NCI-H510A treated with DMSO at 0.1 percent for 48 hours (cell line): Measurements from ENCODE around the gene INPP5A.
"Not testable (repeated sequence)": the region's sequence is repeated elsewhere in the genome, so short reads cannot be mapped to it uniquely, and the experiment has no call there.

ENCODE experiments used
- DNase-seq: peaks from one replicate; lab custom pipeline; 2025; lab: John Stamatoyannopoulos, UW

INPP5A gene

DNA sequence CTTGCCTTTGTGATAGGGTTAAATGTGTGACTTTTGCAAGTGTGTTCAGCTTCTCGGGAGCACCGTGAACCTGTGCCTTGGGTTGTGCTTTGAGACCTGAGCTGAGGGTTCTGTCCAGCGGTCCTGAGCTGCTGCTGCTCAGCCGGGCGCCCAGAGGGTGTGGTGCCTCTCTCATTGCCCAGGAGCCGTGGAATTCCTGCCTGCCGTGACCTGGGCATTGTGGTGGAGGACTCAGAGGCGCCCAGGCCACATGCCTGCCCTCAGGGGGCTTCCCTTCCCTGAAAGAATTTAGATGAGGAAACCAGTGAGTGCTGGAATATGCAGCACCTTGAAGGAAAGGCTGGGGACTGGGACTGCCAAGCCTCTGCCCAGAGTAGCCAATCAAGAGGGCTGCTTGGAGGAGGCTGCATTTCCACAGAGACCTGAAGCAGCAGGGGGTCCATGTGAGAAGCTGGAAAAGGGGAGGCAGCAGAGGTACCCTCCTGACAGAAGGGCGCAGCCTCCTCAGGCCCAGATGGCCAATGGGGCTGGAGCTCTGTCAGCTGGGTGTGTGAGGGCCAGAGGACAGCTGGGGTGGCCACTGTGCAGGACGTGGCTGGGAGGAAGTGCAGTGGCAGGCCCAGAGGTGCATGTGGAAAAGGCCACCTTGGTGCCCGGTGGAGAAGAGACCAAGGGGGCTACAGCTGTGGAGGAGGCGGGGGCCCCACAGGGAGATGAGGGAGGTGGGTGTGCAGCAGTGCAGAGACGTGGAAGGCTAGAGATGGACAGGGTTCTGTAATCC is 141.0 kb downstream of the INPP5A start:
- no peak for DNase-seq

DNA sequence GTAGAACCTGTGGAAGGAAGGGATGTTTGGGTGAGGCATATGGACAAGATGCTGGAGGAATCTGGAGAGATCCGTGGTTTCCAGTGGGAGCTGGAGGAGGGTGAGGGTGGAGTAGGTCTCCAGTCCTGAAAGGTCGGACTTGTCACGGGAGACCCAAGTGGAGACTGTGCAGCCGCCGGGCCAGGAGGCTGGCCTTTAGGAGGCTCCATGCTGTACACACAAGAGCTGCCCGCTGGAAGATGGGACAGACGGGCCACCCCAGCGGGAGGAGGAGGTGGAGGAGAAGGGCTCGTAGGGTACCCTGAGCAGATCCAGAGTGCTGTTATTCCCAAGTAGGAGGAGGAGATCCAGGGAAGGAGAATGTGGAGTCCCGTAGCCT is 141.6 kb downstream of the INPP5A start:
- no peak for DNase-seq

DNA sequence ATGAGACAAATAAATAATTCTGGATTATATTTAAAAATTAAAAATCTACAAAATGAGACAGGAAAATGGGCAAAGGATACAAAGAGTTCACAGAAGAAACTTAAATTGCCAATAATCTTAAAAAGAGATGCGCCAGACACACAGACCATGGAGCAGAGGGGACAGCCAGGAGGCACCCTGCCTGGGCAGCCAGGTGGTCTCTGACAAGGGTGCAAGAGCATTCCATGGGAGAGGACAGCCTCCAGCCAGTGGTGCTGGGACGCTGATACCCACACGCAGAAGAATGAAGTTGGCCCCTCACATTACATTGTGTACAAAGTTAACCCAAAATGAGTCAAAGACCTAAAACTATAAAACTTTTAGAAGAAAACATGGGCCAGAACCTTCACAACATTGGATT is 142.1 kb downstream of the INPP5A start:
- DNase-seq = no peak

DNA sequence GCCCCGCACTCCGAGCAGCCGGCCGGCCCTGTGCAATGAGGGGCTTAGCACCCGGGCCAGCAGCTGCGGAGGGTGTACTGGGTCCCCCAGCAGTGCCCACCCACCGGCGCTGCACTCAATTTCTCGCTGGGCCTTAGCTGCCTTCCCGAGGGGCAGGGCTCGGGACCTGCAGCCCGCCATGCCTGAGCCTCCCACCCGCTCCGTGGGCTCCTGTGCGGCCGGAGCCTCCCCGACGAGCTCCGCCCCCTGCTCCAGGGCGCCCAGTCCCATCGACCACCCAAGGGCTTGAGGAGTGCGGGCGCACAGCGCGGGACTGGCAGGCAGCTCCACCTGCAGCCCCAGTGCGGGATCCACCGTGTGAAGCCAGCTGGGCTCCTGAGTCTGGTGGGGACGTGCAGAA is 143.2 kb downstream of the INPP5A start:
- DNase-seq = not testable (repeated sequence)

DNA sequence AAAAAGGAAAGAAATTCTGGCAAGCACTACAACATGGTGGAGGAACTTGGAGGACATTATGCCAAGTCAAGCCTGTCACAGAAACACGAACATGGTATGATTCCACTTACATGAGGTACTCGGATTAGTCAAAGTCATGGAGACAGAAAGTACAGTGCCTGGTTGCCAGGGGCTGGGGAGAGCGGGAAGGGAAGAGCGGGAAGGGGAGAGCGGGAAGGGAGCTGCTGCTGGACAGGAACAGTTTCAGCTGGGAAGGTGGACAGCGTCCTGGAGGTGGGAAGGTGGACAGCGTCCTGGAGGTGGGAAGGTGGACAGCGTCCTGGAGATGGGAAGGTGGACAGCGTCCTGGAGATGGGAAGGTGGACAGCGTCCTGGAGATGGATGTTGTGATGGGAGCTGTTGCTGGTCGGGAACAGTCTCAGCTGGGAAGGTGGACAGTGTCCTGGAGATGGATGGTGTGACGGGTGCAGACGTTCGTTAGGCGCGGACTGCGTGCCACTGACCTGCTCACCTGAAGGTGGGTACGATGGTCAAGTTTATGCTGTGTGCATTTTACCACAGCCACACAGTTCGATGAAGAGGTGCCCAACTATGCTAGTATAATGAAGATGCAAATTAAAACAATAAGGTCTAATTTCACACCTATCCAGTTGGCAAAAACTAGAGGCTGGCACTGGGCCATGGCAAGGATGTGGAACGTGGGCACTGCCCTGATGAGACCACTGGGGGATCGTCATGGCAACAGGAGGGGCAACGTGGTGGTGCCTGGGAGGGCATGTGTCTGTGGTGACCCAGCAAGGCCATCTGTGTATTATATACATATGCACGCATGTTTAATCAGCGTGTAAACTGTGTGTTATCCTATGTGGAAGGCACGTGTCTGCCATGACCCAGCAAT is 144.5 kb downstream of the INPP5A start:
- no peak for DNase-seq

DNA sequence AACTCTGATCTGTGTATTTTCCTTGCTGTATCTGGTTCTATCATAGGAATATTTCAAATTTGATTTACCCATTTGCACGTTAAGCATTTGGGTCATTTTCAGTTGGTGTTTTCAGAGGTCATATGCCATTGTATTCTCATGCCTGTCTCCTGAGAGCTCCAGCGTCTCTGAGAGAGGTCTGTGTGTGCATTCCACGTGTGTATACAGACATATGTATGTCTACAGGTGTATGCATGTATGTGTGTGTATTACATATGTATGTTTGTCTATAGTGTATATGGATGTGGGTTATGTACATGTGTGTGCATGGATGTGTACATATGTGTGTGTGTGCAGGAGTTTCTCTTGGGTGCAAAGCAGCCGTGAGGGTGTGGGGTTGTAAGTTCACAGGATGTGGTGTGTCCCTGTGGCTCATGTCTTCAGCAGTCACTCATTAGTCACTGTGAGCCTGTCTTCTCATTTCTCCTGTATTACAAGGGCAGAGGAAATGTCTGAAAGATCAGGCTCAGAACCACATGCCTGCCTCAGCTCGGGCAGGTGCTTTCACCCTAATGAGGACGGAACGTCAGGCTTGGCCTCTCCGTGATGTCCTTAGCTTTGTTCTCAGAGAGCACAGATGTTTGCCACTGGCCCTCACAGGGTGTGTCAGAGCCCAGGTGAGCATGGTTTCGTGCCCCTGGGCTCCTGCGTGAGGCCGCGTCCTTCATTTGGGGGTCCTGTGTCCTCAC is 146.7 kb downstream of the INPP5A start:
- DNase-seq = no peak

DNA sequence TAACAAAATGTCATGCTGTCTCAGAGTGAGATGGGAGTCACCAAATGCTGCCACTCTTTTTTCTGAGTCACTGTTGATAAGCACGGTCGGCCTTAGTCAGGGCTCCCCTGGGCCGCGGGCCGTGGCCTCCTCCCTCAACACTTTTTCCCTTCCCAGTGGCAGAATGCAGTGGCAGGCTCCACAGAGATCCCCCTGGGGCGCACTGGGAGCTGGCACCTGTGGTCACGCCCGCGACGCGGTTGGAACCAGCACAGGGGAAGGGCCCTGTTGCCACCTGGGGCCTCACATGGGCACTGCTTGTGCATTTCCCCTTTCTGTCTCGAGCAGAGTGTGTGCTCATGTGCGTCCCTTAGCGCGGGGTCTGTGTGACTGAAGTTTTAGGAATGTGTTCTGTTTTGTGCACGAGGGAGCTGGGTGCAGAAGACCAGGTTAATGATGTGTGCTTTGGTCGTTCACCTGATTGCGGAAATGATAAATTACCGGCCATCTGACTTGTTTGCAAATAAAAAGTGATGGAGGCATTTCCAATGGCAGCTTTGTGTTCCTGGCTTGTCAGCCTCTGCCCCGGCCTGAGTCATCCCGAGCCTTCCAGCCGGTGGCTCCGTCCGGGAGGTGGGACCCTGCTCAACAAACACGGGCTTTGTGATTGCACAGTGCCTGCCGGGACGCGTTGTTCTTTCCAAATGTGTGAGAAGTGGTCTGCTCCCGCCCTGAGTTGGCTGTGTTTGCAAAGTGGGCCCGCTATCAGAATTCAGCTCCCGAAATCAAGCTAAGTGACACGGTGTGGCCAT is 147.7 kb downstream of the INPP5A start:
- DNase-seq = no peak

DNA sequence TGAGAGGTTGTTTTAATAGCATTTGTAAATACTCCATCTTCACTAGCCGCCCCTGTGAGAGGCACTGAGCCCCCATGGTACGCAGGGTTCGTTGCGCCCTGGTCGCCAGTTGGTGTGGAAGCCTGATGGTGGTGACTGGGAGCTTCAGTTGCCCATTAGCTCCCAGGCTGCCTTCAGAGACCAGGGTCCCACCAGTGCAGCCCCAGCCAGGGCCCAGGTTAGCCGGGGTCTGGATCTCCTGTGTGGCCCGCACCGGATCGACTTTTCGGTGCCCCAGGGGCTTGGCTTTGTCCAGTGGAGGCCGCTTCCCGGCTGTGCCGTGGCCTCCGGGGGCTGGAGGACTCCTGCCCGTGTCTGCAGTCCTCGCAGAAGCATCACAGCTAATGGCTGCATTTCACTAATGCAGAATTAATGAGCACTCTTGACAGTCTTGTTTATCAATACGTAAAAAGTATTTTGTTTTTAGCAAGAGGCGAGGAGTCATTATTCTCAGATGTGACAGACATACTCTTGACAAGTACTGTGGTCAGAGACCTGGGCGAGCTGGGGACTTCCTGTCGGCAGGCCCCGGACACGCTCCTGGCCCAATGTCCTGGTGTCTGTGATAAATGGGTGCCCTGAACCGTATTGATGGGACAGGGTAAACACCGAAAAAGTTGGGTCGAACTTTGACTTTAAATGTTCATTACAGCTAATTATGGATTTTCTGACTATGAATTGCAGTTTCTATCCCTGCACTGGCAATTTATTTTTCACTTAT is 148.5 kb downstream of the INPP5A start:
- DNase-seq = no peak

DNA sequence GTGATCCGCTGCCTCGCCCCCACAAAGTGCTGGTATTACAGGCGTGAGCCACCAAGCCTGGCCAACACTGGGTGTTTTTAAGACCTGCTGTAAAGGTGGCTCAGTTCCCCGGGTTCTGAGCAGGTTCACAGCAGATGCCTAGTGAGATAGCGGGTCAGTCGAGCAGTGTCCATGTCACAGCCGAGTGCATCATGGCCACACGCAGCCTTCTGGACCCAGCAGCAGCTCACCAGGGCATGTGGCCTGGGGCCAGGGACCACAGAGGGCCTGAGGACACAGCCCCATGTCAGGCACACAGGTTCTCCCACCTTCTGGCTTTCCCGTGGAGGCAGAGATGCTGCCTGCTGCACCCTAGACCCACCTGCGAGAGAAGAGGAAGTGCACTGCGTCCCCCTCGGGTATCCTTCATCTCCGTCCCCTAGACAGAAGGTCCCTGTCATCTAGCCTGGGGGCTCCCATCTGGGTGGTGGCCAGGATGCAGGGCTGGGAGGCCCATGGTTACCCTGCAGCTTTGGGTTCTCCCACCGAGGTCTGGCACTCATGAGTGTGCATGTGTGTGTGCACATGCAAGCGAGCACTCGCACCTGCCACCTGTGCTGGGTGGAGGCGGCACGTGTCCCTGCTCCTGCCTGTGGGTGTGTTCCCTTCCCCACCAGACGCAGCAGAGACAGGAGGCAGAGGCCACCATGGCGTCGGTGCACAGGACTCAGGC is 149.8 kb downstream of the INPP5A start:
- no peak for DNase-seq

DNA sequence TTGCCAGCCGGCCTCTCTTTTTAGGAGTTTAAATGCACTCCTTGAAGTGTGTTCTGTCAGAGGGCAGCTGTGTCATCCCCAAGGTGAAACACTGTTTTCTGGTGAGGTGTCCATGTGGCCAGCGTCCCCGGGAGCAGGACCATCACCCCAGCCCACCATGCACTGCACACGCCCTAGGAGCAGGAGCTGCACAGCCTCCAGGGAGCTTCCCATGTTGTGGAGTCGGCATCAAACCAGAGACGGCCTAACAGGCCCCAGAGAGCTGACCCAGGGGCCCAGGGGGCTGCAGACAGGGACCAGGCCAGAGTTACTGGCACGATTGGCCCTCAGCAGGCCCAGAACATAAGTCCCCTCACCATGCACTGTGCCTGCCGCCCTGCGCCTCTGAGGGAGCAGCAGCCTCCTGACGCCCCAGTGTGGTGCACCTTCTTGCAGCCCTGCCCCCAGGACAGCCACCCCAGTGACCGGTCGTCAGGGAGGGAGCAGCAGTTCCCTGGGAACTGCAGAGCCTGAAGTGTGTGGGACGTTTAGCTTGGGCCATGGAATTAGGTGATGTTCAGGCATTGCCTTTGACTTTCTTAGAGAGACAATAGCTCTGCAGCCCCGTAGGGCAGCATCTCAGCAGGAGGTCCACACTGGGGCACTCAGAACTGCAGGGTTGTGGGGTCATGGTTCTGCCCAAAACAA is 150.4 kb downstream of the INPP5A start:
- no peak for DNase-seq

DNA sequence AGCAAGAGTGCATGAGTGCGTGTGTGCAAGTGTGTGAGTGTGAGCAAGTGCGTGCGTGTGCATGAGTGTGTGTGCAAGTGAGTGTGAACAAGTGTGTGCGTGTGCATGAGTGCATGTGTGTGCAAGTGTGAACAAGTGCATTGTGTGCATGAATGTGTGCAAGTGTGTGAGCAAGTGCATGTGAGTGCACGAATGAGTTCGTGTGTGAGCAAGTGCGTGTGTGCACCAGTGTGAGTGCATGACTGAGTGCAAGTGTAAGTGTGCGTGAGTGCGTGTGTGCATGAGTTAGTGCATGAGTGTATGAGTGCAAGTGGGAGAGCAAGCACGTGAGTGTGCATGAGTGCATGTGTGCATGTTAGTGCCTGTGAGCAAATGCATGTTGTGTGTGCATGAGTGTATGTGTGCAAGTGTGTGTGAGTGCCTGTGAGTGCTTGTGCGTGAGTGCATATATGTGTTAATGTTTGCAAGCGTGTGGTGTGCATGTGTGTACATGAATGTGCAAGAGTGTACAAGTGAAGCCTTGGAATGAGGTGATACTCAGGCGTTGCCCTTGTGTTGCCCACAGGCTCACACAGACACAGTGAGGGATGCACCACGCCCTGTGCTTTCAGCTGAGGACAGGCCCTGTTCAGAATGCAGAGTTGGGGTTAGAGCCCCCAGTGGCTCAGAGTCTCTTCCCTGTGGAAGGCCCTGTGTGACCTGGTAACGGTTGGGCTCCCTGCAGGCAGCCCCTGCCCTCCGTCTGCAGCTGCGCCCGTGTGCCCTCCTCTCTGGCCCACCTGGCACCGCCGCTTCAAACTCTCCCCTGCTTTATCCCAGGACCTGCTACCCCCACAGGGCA is 151.2 kb downstream of the INPP5A start:
- DNase-seq = no peak

DNA sequence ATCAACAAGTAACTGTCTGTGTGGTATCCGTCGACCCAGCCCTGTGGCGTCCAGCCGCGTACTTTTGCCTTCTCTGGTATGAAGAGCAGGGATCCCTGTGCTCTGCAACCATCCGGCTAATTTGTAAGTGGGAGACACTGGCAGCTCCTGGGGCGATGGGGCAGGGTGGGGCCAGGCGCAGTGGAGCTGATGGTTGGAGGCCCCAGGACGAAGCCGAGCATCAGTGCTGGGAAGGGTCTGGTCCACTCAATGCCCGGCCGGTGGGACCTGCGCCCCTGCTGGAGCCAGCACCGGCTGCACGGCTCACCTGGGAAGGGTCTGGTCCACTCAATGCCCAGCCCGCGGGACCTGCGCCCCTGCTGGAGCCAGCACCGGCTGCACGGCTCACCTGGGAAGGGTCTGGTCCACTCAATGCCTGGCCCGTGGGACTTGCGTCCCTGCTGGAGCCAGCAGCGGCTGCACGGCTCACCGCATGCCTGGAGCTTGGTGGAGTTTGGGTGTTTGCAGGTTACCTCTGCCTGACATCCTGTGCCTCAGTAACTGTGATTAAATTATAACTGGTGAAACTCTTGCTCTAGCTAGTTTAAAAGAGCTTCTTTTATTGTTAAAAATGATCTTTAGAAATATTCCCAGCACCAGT is 152.3 kb downstream of the INPP5A start:
- DNase-seq = no peak

DNA sequence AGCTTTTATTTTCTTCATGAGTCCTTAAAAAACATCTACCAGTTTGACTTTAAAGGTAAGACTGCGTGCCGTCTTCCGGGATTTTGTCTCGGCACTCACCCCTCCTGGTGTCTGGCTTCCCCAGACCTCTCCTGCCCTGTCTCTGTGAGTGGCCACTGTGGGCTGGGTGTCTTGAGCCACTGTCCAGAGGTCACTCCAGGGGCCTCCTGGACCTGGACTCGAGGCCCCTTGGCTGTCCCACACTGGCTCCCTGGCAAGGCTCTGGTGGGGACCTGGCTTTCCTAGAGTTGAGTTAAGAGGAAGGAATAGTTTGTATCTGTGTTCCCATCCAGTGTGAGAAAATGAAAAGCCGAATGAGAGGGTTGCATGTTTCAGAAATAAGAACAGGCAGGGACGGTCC is 152.8 kb downstream of the INPP5A start:
- no peak for DNase-seq

DNA sequence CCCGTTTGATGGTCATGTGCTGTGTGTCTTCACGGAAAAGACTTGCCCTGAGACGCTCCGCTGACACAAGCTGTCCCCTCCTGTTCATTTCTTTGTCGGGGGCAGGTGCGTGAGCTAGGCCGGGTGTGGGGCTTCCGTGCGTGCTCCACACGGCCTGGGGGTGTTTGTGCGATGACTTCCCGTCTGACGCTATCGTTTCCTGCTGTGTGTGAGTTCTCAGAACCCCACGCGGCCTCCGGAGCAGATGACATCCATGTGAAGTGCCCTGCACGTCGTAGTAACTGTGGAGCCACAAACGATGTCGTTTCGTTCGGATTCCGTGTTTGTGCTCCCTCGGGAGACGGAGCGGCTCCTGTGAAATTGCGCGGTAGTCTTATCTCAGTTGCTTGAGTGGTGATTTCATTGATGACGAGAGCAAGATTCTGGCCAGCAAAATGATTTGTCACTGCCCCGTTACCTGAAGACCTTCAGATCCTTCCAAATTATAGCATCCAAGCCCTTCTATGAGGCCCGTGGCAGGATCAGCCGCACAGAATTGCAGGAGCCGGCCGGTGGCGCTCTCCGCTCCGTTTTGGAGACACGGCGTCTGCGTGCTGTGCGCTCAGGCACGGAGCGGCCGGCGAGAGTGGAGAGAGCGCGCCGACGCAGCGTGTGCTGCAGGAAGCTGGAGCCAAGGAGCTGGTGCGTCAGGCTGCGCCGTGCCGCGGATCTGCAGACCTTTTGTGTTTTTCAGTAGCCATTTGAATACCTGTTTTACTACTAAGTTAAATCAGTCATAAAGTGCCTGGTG is 153.4 kb downstream of the INPP5A start:
- DNase-seq = no peak

DNA sequence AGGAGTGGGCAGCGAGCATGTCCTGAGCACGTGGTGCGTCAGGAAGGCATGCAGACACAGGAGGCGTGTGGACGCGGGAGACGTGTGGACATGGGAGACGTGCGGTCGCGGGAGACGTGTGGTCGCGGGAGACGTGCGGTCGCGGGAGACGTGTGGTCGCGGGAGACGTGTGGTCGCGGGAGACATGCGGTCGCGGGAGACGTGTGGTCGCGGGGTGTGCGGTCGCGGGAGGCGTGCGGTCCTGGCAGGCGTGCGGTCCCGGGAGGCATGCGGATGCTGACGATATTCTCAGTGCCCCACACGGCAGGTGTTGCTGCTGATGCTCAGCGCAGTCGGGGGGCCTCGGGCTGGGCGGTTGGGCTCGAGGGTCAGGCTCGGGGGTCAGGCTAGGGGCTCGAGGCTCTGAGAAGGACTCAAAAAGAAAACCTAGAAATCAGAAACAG is 154.1 kb downstream of the INPP5A start:
- DNase-seq = no peak

DNA sequence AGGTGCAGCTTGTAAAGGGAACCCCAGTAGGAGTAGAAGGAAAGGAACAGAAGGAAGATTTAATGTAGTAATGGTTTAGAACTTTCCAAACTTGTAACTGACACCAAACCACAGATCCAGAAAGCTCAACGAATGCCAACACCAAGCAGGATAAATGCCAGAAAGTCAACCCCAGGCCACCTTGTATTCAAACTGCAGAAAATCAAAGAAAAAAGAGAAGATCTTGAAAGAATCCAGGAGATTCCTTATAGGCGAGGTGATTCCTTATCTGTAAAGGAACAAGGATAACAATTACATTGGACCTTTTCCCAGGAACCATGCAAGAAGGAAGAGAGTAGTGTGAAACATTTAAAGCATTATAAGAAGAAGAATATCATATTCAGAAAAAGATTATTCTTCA is 154.7 kb downstream of the INPP5A start:
- no peak for DNase-seq

DNA sequence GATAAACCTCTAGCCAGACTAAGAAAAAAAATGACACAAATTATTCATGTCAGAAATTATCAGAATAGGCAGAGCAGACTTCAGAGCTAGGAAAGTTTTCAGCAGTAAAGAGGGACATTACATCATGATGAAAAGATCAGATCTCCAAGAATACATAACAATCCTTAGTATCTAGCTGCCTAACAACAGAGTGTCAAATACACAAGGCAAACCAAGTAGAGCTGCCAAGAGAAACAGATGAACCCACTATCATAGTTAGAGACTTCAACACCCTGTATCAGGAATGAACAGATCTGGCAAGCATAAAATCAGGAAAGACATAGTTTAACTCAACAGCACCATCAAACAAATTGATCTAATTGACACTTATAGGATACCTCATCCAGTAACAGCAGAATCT is 156.1 kb downstream of the INPP5A start:
- DNase-seq = no peak

DNA sequence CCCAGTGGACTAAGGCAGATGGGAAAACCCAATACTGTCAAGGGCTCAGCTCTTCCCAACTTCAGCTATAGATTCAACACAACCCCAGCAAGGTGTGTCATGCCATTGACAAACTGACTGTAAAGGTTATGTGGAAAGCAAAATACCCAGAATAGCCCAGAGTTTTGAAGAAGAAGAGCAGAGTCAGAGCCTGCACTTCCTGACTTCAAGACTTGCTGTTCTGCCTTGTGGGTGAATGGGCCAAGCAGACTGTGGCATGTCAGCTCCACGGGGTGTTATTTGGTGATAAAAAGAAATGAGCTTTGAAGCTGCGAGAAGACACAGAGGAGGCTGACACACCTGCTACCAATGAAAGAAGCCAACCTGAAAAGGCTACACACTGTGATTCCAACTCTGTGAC is 158.6 kb downstream of the INPP5A start:
- no peak for DNase-seq
